Psoas muscle (tissue), 8 donors: ENCODE data around the gene KCNA10. TPM values are rescaled to one million over a fixed set of nuclear protein-coding genes. Genes with fewer than 3 reads are reported as not detected.

Source experiments
- ATAC-seq, 4 donors: fragments of 200-7000 bp; cut with Tn5 transposase; one replicate each; pipeline ENCODE4 v1.9.1; 2020; ENCODE audit warnings: moderate library complexity in 3 of 4, mild to moderate bottlenecking in 2 of 4
- DNase-seq, 2 donors: peaks; one replicate each; pipeline ENCODE4 v3.0.0-alpha.2; 2020
- H3K27ac ChIP-seq: fragments of 200-600 bp; one replicate; pipeline ENCODE4 v1.8.0; 2022
- H3K27me3 ChIP-seq, 3 donors: fragments of 200-600 bp in 1 of 3; one replicate each; pipeline versions ENCODE4 v1.6.1 to v1.8.0; 2013 to 2022; ENCODE audit warnings: low read length in 2 of 3, mild to moderate bottlenecking in 2 of 3, moderate library complexity in 1 of 3; ENCODE audit not compliant: insufficient read depth in 3 of 3
- H3K36me3 ChIP-seq, 2 donors: fragments of 200-600 bp in 1 of 2; one replicate each; pipeline versions ENCODE4 v1.6.1 to v1.8.0; 2013 to 2022; ENCODE audit warnings: low read depth in 1 of 2, mild to moderate bottlenecking in 1 of 2, moderate library complexity in 1 of 2; ENCODE audit not compliant: insufficient read depth in 1 of 2
- H3K4me1 ChIP-seq: fragments of 200-600 bp; one replicate; pipeline ENCODE4 v1.8.0; 2022
- H3K4me3 ChIP-seq: fragments of 200-600 bp; one replicate; pipeline ENCODE4 v1.8.0; 2022; ENCODE audit warnings: mild to moderate bottlenecking
- H3K9me3 ChIP-seq: fragments of 200-600 bp; one replicate; pipeline ENCODE4 v1.8.0; 2022
- WGBS, 3 donors: extraction: QIAGEN DNeasy Blood & Tissue Kit; methylation state at CpG; one replicate each; pipeline versions ENCODE4 v1.1.6 to v1.1.7; 2013; 5-methylcytosine and 5-hydroxymethylcytosine counted together
- intact Hi-C, 2 donors: fragments of 100-400 bp; cut with DNase I; formaldehyde crosslinking; loops; one replicate each; pipeline versions ENCODE4 v1.11.0 to v1.14.2; 2022
- polyA plus RNA-seq, 3 donors: library from polyadenylated mRNA; stranded (reverse); fragments of 200-250 nt; gene quantifications; one replicate each; pipeline ENCODE4 v1.2.3, GENCODE V29; 2013
- total RNA-seq, 4 donors: library from RNA; stranded (reverse); fragmentation: NEBNext Ultra II Directional in 2 of 4; extraction: Animal tissue kit (Norgen Biotek cat#: 25700) in 2 of 4; gene quantifications; one replicate each; pipeline versions ENCODE4 v1.2.1 to v1.2.4, GENCODE V29; 2021 to 2023
- TF ChIP-seq, protein P1 (sequence below): fragments of 200-600 bp; IDR thresholded peaks from one replicate; pipeline ENCODE4 v1.8.0; 2022; ENCODE audit warnings: antibody characterized with exemption
- donor health status: healthy with polysubstance abuse.
- donor health status: DM: no; HTN: no; CAD: no; lungs with moderate emphysema.
- donor health status: Bipolar disorder and iron deficiency.
- donor health status: healthy.
- donor health status: DM: yes; HTN: yes; CAD: no.
- donor health status: DM: no; HTN: no; CAD: no.
- donor health status: DM: no; HTN: no; CAD: no.
- donor health status: DM: yes; HTN: yes; CAD: no.

Gene KCNA10
- total and polyA plus RNA-seq, 7 donors, result not detected

DNA sequence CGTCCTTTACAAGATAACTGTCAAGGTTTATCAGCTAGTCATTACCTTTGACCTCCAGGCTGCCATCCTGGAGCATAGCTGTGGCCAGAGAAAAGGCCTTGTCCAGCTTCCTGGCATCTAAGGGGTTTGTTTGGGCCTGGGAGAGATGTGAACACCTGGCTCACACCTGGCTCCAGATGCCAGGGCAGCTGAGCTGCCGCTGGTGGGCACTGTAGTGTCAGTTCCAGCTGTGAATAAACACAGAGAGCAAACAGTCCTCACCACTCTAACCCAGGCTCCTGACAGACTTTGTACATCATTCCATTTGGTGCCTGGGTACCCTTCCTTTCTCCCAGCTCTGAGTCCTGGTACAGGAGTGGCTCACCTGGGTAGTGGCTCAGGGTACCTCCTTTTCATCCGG lies 14.3 kb upstream of the KCNA10 start:
- Histone ChIP-seq H3K36me3 (no peaks in the 10 kb centered on the region), H3K9me3 (no peaks in the 10 kb centered on the region), H3K27ac (no peak overlapping the region), H3K27me3 (peaks cover 0 to 22% (median 2%) of the 10 kb centered on the region in 3 donors), H3K4me3 (no peak overlapping the region), H3K4me1 (no peaks in the 10 kb centered on the region)
- WGBS, 3 donors, result 43 to 55% (median 50%) methylated on average over 3 of the region's 3 CpGs
- no peak for ATAC-seq
- TF ChIP-seq, protein P1, sequence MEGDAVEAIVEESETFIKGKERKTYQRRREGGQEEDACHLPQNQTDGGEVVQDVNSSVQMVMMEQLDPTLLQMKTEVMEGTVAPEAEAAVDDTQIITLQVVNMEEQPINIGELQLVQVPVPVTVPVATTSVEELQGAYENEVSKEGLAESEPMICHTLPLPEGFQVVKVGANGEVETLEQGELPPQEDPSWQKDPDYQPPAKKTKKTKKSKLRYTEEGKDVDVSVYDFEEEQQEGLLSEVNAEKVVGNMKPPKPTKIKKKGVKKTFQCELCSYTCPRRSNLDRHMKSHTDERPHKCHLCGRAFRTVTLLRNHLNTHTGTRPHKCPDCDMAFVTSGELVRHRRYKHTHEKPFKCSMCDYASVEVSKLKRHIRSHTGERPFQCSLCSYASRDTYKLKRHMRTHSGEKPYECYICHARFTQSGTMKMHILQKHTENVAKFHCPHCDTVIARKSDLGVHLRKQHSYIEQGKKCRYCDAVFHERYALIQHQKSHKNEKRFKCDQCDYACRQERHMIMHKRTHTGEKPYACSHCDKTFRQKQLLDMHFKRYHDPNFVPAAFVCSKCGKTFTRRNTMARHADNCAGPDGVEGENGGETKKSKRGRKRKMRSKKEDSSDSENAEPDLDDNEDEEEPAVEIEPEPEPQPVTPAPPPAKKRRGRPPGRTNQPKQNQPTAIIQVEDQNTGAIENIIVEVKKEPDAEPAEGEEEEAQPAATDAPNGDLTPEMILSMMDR, result no peak
- intact Hi-C loops, result loop anchor here in 1 of 2 donors (2.0 kb wide), 1 partner anchor 20 kb away; no protein-coding TSS in a partner anchor
- DNase-seq, result no peak

DNA sequence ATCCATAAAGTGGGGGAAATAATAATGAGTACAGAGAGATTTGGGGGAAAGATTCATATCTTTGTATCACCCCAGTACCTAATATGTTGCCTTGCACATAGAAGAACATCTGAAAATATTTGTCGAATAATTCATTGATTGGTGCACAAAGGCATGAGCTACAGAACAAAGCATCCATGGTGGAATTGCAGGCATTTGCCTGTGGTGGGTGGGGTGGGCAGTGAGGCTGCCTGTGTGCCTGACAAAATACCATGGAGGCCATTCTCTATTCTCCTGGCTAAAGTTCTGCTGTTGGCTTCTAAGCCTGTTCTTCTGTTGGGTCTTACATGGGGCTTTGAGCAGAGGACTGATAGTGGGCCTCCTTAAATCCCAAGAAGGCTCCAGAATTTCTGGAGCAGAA lies 10.0 kb upstream of the KCNA10 start:
- TF ChIP-seq, protein P1, result no peak
- no peak for ATAC-seq
- 79 to 89% (median 85%) methylated on average over 1 of the region's 1 CpG for WGBS, 3 donors

DNA sequence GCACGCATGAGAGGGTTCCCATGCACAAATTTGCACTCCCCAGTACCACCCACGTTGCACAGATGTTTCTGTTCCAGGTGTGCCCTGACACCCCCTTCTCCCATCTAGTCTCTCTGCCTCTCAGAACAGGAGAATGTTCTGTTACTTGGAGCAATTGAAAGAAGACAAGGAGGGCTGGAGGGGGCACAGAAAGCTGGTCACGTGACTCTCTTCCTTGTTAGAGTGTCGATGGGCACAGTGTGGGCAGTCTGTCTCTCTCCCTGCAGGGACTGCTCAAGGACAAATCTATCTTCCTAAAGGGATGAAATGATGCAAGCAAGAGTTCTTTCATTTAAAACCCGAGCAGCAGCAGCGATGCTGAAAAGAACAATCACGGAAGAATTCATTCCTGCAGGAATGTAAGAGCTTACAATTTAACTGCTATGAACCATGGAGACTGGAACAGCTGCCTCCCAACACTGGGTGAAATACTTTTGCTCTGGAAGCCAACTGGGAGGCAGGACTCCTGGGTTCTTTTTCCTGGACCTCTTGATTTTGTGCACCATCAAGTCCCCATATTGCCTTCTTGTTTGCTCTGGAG lies 7.3 kb upstream of the KCNA10 start:
- Histone ChIP-seq H3K27ac (no peak overlapping the region), H3K36me3 (no peaks in the 10 kb centered on the region), H3K4me1 (no peaks in the 10 kb centered on the region), H3K4me3 (no peak overlapping the region), H3K9me3 (no peaks in the 10 kb centered on the region), H3K27me3 (peaks cover 0 to 37% (median 6%) of the 10 kb centered on the region in 3 donors)
- TF ChIP-seq, protein P1, result no peak
- no peak for DNase-seq
- 27 to 32% (median 29%) methylated on average over 7 of the region's 7 CpGs for WGBS, 3 donors
- intact Hi-C loops, result loop anchor here in 1 of 2 donors (5.0 kb wide), 1 partner anchor 256 kb away; no protein-coding TSS in a partner anchor
- no peak for ATAC-seq

More for the DNA sequence above, 10.0 kb upstream of the KCNA10 start:
- intact Hi-C loops, result loop anchor here in 1 of 2 donors (5.0 kb wide), 1 partner anchor 253 kb away; no protein-coding TSS in a partner anchor
- DNase-seq, result no peak
- Histone ChIP-seq H3K27me3 (peaks cover 0 to 47% (median 5%) of the 10 kb centered on the region in 3 donors), H3K9me3 (no peaks in the 10 kb centered on the region), H3K36me3 (no peaks in the 10 kb centered on the region), H3K27ac (no peak overlapping the region), H3K4me3 (no peak overlapping the region), H3K4me1 (no peaks in the 10 kb centered on the region)

DNA sequence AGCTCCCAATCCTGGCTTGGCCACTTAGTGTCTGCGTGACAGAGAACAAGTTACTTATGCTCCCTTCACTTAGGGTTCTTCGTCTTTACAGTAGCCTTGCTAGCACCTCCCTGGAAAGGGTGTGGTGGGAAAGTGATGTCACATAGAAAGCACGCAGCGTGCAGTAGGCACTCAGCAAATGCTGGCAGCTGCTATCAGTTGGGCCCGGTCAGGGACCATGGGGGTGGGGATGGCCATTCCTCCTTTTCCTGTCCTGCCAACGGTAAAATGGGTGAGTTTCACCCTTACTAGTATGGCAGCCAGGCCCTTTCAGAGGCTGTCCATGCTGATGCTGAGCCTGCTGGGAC lies 6.2 kb upstream of the KCNA10 start:
- H3K36me3 ChIP-seq, result no peaks in the 10 kb centered on the region
- no peak for DNase-seq
- peaks cover 0 to 33% (median 5%) of the 10 kb centered on the region in 3 donors for H3K27me3 ChIP-seq
- H3K9me3 ChIP-seq, result no peaks in the 10 kb centered on the region
- WGBS, 3 donors, result 32 to 46% (median 33%) methylated on average over 6 of the region's 6 CpGs
- TF ChIP-seq, protein P1, result no peak
- intact Hi-C loops, result loop anchor here in 1 of 2 donors (2.0 to 5.0 kb wide), 2 partner anchors 90 to 257 kb away; no protein-coding TSS in a partner anchor
- peak in 2 of 4 donors; percentile 22 to 31 for ATAC-seq
- no peak overlapping the region for H3K27ac ChIP-seq
- H3K4me3 ChIP-seq, result no peak overlapping the region
- no peaks in the 10 kb centered on the region for H3K4me1 ChIP-seq
